Measurements from ENCODE around the gene DPP6.

Gene DPP6

DNA sequence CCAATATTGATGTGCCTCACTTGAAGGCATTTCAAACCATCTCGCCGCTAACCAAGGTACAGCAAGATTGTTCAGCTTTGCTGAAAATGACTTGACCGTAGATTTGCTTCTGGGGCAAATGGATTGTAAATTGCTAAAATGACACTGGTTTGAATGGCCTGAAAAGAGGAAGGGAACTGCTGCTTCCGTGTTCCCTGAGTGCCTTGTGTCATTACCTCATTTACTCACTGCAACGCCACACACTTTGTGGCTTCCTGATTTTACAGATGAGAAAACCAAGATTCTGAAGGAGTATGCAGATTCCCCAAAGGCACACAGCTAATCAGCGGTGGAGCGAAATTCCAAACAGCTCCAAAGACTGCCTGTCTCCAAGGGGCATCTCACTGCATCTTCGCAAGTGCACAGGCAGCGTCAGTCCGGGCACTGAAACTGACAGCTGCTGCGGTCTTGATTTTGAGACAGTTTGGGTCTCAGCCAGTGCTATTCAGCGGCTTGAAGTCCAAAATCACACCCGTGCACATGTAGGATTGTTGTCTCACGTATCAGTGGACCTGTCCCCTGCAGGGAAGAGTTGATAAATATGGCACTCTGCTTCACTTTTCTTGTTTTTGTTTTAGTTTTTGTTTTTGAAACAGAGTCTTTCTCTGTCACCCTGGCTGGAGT, 290.9 kb downstream of the DPP6 start:
- H3K9ac ChIP-seq (ENCODE audit: low read depth, low read length): no peak overlapping the region

GRCh38 chr7:154343778-154344412, 291.7 kb downstream of the DPP6 start:
- H3K4me1 ChIP-seq (ENCODE audit: insufficient read depth, low read length): no peaks in the 10 kb centered on the region; the same call in 1 of the 2 replicates
- no peaks in the 10 kb centered on the region for H3K36me3 ChIP-seq (ENCODE audit: insufficient read depth, low read length)
- H3K9me3 ChIP-seq (ENCODE audit: control insufficient read depth, insufficient read depth, low read length): no peaks in the 10 kb centered on the region
- H3K9ac ChIP-seq (ENCODE audit: low read depth, low read length): no peak overlapping the region

More for the DNA sequence above, 290.9 kb downstream of the DPP6 start:
- Histone ChIP-seq H3K9me3 (ENCODE audit: control insufficient read depth, insufficient read depth, low read length) (no peaks in the 10 kb centered on the region), H3K36me3 (ENCODE audit: insufficient read depth, low read length) (no peaks in the 10 kb centered on the region), H3K4me1 (ENCODE audit: insufficient read depth, low read length) (no peaks in the 10 kb centered on the region; the same call in 1 of the 2 replicates)

- no peaks in the 10 kb centered on the region for H3K9me3 ChIP-seq (ENCODE audit: control insufficient read depth, insufficient read depth, low read length)
Measured at GRCh38 chr7:154345093-154345492, 292.9 kb downstream of the DPP6 start.

GRCh38 chr7:154347700-154348266, 295.6 kb downstream of the DPP6 start:
- H3K9me3 ChIP-seq (ENCODE audit: control insufficient read depth, insufficient read depth, low read length): no peaks in the 10 kb centered on the region
- H3K9ac ChIP-seq (ENCODE audit: low read depth, low read length): no peak overlapping the region
- H3K4me1 ChIP-seq (ENCODE audit: insufficient read depth, low read length): no peaks in the 10 kb centered on the region
- no peaks in the 10 kb centered on the region for H3K36me3 ChIP-seq (ENCODE audit: insufficient read depth, low read length)

More at GRCh38 chr7:154345093-154345492, 292.9 kb downstream of the DPP6 start:
- no peak overlapping the region for H3K9ac ChIP-seq (ENCODE audit: low read depth, low read length)
- H3K36me3 ChIP-seq (ENCODE audit: insufficient read depth, low read length): no peaks in the 10 kb centered on the region
- no peaks in the 10 kb centered on the region for H3K4me1 ChIP-seq (ENCODE audit: insufficient read depth, low read length)

DNA sequence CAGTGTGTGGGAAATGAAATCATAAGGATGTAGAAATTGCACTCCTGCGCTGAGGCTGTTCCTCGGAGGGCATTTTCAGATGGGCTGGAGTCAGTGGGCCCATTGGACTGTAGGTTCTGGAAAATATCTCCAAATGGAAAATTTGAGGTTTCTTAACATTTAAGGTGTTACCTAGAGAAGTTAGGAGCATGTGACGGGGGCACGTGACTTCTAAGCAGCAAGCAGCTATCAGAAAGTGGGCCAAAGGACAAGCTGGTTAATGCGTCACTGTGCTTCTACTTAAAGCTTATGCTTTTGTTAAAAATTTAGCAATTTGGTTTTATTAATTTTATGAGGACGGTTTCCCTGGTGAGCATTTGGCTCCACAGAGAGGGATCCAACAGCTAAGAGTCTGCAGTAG, 298.7 kb downstream of the DPP6 start:
- Histone ChIP-seq H3K36me3 (ENCODE audit: insufficient read depth, low read length) (no peaks in the 10 kb centered on the region), H3K9ac (ENCODE audit: low read depth, low read length) (no peak overlapping the region), H3K4me1 (ENCODE audit: insufficient read depth, low read length) (no peaks in the 10 kb centered on the region), H3K9me3 (ENCODE audit: control insufficient read depth, insufficient read depth, low read length) (no peaks in the 10 kb centered on the region)

GRCh38 chr7:154353355-154353767, 301.2 kb downstream of the DPP6 start:
- Histone ChIP-seq H3K4me1 (ENCODE audit: insufficient read depth, low read length) (no peaks in the 10 kb centered on the region), H3K9ac (ENCODE audit: low read depth, low read length) (no peak overlapping the region), H3K36me3 (ENCODE audit: insufficient read depth, low read length) (no peaks in the 10 kb centered on the region), H3K9me3 (ENCODE audit: control insufficient read depth, insufficient read depth, low read length) (no peaks in the 10 kb centered on the region)

DNA sequence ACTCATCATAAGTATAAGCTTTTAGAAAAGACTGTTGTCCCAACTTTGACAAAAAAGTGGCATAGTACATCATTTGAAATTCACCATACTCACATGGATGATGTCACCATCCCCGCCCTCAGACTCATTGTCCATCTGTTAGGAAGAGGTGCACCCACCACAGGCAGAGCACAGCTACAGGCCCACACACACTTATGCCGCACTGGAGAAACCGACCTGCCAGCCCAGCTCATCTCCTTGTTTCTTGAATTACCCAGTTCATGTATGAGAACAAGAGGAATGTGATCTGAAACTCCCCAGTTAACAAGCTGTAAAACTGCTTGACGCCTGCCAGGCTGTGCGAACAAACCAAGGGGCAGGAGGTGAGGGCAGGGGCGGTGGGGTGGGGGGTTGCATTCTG, 312.0 kb downstream of the DPP6 start:
- Histone ChIP-seq H3K36me3 (ENCODE audit: insufficient read depth, low read length) (no peaks in the 10 kb centered on the region), H3K9me3 (ENCODE audit: control insufficient read depth, insufficient read depth, low read length) (no peaks in the 10 kb centered on the region)

DNA sequence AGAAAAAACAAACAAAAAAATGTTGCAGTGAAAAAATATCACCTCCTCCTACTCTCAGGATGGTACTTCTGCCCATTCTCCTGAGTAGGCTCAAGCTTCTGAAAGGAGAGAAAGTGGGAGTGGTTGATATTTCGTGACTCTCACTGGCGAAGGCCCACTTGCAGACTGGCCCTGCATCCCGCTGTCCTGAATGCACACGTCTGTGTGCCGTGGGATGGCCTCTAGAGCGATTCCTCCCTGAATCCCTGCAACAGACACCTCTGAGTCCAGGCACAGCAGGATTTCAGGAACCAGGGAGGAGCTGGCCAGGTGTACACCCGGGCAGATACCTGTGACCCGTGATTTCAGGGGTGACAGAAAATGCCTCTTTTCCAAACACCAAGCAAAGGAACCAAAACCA, 319.2 kb downstream of the DPP6 start:
- Histone ChIP-seq H3K4me1 (ENCODE audit: insufficient read depth, low read length) (no peaks in the 10 kb centered on the region), H3K9me3 (ENCODE audit: control insufficient read depth, insufficient read depth, low read length) (no peaks in the 10 kb centered on the region), H3K9ac (ENCODE audit: low read depth, low read length) (no peak overlapping the region), H3K36me3 (ENCODE audit: insufficient read depth, low read length) (no peaks in the 10 kb centered on the region)

More for the DNA sequence above, 312.0 kb downstream of the DPP6 start:
- no peaks in the 10 kb centered on the region for H3K4me1 ChIP-seq (ENCODE audit: insufficient read depth, low read length)
- H3K9ac ChIP-seq (ENCODE audit: low read depth, low read length): no peak overlapping the region

- Histone ChIP-seq H3K4me1 (ENCODE audit: insufficient read depth, low read length) (no peaks in the 10 kb centered on the region), H3K9ac (ENCODE audit: low read depth, low read length) (no peak overlapping the region), H3K36me3 (ENCODE audit: insufficient read depth, low read length) (no peaks in the 10 kb centered on the region), H3K9me3 (ENCODE audit: control insufficient read depth, insufficient read depth, low read length) (no peaks in the 10 kb centered on the region)
Measured at GRCh38 chr7:154372011-154372601, 319.9 kb downstream of the DPP6 start.

DNA sequence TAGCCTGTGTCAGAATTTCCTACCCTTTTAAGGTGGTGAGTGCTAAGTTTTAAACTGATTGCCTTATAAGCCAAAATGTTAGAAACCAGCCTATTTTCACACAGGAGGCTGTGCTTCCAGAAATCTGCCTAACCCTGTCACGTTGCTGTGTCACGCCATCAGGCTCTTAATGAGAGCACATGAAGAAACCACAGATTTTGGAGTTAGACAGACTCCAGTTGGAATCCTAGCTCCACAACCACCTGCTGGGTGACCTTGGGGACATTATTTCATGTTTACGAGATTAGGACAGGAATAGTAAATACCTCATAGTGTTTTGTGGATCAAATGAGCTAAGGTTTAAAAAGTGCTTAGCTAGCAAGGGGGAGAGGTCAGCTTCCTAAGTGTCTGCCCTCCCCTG, 321.8 kb downstream of the DPP6 start:
- no peaks in the 10 kb centered on the region for H3K4me1 ChIP-seq (ENCODE audit: insufficient read depth, low read length)
- no peak overlapping the region for H3K9ac ChIP-seq (ENCODE audit: low read depth, low read length)
- no peaks in the 10 kb centered on the region for H3K36me3 ChIP-seq (ENCODE audit: insufficient read depth, low read length)
- H3K9me3 ChIP-seq (ENCODE audit: control insufficient read depth, insufficient read depth, low read length): no peaks in the 10 kb centered on the region

DNA sequence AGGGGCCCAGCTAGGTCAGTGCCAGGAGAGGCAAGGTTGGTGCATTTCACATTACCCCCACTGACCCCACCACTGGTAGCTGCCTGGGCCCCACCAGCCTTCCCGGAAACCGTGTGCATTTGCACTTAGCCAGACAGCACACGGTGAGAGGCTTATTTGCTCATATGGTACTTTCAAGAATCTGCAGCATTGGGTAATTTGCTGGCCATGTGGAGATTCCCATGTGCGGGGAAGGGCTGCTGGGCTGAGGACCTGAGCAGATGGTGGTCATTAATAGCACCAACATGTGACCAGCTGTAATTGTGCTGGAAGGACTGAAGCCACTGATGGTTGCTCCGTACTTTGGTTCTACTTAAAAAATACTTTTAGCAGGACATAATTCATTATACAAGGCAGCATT, 323.8 kb downstream of the DPP6 start:
- Histone ChIP-seq H3K9ac (ENCODE audit: low read depth, low read length) (no peak overlapping the region), H3K9me3 (ENCODE audit: control insufficient read depth, insufficient read depth, low read length) (no peaks in the 10 kb centered on the region), H3K4me1 (ENCODE audit: insufficient read depth, low read length) (no peaks in the 10 kb centered on the region), H3K36me3 (ENCODE audit: insufficient read depth, low read length) (no peaks in the 10 kb centered on the region)

DNA sequence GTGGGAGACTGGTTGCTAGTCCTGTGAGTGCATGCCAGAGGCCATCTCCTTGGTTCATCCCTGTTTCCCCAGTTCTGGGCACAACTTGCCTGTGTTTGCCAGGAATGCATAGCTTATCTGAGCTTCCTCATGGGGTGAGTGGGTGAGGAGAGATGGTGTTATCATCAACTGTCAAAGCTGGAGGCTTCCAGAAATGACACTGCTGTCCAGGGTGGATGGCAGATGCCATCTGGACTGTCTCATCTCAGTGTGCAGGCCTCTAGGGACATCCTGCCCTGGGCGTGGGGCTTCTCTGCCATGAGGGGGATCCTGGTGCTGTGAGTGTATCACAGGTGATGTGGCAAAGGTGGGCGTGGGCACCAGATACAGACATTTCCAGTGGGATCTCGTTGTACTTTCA, 328.6 kb downstream of the DPP6 start:
- no peaks in the 10 kb centered on the region for H3K9me3 ChIP-seq (ENCODE audit: control insufficient read depth, insufficient read depth, low read length)
- H3K36me3 ChIP-seq (ENCODE audit: insufficient read depth, low read length): no peaks in the 10 kb centered on the region
- no peak overlapping the region for H3K9ac ChIP-seq (ENCODE audit: low read depth, low read length)
- H3K4me1 ChIP-seq (ENCODE audit: insufficient read depth, low read length): no peaks in the 10 kb centered on the region

- Histone ChIP-seq H3K9ac (ENCODE audit: low read depth, low read length) (no peak overlapping the region), H3K9me3 (ENCODE audit: control insufficient read depth, insufficient read depth, low read length) (no peaks in the 10 kb centered on the region)
Measured at GRCh38 chr7:154383045-154383444, 330.8 kb downstream of the DPP6 start.

DNA sequence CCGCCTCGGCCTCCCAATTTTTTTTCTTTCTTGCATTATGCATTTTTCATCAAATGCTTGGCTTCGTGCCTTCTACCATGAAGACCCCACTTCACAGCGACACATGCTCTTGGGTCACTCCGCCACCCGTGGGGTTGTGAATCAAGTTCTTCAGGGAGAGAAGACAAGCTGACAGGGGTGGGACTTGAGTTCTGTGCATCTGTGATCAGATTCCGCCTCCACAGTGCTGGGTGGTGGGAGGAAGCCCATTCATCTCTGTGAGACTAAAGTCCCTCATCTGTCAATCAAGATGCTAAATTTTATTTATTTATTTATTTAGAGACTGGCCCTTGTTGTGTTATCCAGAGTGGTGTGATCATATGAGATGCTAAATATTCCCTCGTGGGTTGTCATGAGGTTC, 333.0 kb downstream of the DPP6 start:
- no peaks in the 10 kb centered on the region for H3K4me1 ChIP-seq (ENCODE audit: insufficient read depth, low read length)
- no peak overlapping the region for H3K9ac ChIP-seq (ENCODE audit: low read depth, low read length)
- H3K36me3 ChIP-seq (ENCODE audit: insufficient read depth, low read length): no peaks in the 10 kb centered on the region
- no peaks in the 10 kb centered on the region for H3K9me3 ChIP-seq (ENCODE audit: control insufficient read depth, insufficient read depth, low read length)

More at GRCh38 chr7:154383045-154383444, 330.8 kb downstream of the DPP6 start:
- H3K4me1 ChIP-seq (ENCODE audit: insufficient read depth, low read length): no peaks in the 10 kb centered on the region
- no peaks in the 10 kb centered on the region for H3K36me3 ChIP-seq (ENCODE audit: insufficient read depth, low read length)

DNA sequence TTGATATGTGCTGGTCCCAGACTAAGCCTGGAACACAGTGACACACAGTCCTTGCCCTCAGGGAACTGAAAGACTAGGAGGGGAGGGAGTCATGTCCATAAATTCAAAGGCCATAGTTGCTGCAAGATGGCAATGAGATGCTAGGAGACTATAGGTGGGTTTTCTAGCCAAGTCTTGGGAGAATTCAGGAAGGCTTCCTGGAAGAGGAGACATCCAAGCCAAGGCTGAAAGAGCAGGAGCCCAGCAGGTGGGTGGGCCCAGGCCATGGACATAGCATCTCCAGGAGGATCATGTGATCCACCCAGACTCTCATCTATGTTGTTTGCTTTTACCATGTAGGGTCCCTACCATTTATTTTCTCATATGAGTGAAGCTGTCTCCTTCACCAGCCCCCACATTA, 335.1 kb downstream of the DPP6 start:
- Histone ChIP-seq H3K4me1 (ENCODE audit: insufficient read depth, low read length) (no peaks in the 10 kb centered on the region), H3K36me3 (ENCODE audit: insufficient read depth, low read length) (no peaks in the 10 kb centered on the region), H3K9ac (ENCODE audit: low read depth, low read length) (no peak overlapping the region), H3K9me3 (ENCODE audit: control insufficient read depth, insufficient read depth, low read length) (no peaks in the 10 kb centered on the region)

Measured in ES-I3 (cell line).